ENCODE data around the gene ZDHHC17.
A peak's percentile ranks its signal among the peaks of the same experiment; 100 is the strongest.

- TF ChIP-seq CTCF (IDR thresholded peaks at IDR 0.05) (peak in 2 of 4 experiments; percentile 6 to 34), POLR2A (IDR thresholded peaks at IDR 0.05) (no peak), EP300 (IDR thresholded peaks at IDR 0.05) (no peak), POLR2AphosphoS5 (IDR thresholded peaks at IDR 0.05) (no peak)
Observed at GRCh38 chr12:76879710-76880518, 116.0 kb downstream of the ZDHHC17 start.

All from sigmoid colon (tissue), 4 donors.